Measurements from ENCODE around the gene HOATZ. TPM values are rescaled to one million over a fixed set of nuclear protein-coding genes. Genes with fewer than 3 reads are reported as not detected.

The HOATZ gene
- total and polyA plus RNA-seq, 2 of the 13 experiments (the other 11 are each of a cell fraction or from before 2014, with no cell fraction given) = not detected

- TF ChIP-seq ZBTB39 (CRISPR knock-in tag; IDR thresholded peaks at IDR 0.05) (no peak), RCOR2 (CRISPR knock-in tag; IDR thresholded peaks at IDR 0.05) (peak; percentile 39; the same call in 1 of the 2 replicates), TOPORS (CRISPR knock-in tag; IDR thresholded peaks at IDR 0.05) (no peak), HNF4G (IDR thresholded peaks at IDR 0.05; ENCODE audit: borderline replicate concordance, low read depth, low read length) (peak; percentile 12; the same call in 1 of the 2 replicates), HNF4G (CRISPR knock-in tag; IDR thresholded peaks at IDR 0.05; ENCODE audit: borderline replicate concordance, low read depth) (no peak), ETS1 (CRISPR knock-in tag; IDR thresholded peaks at IDR 0.05) (no peak), CHCHD3 (CRISPR knock-in tag; IDR thresholded peaks at IDR 0.05) (no peak), ZNF281 (CRISPR knock-in tag; IDR thresholded peaks at IDR 0.05; ENCODE audit: borderline replicate concordance) (no peak), E2F5 (CRISPR knock-in tag; conservative IDR thresholded peaks at IDR 0.05) (no peak), SAP130 (CRISPR knock-in tag; IDR thresholded peaks at IDR 0.05; ENCODE audit: low read depth) (peak; percentile 67), ZNF331 (CRISPR knock-in tag; IDR thresholded peaks at IDR 0.05) (no peak), TBX3 (IDR thresholded peaks at IDR 0.05; ENCODE audit: borderline replicate concordance) (no peak), TERF1 (CRISPR knock-in tag; IDR thresholded peaks at IDR 0.05) (no peak), PAXIP1 (CRISPR knock-in tag; conservative IDR thresholded peaks at IDR 0.05) (peak; percentile 41; the same call in 1 of the 2 replicates), ZIK1 (CRISPR knock-in tag; IDR thresholded peaks at IDR 0.05; ENCODE audit: borderline replicate concordance, low read depth) (no peak), SOX13 (IDR thresholded peaks at IDR 0.05) (no peak), SOX13 (CRISPR knock-in tag; conservative IDR thresholded peaks at IDR 0.05 in 1 of 2, IDR thresholded peaks at IDR 0.05 in 1 of 2) (peak in 1 of 2 experiments; percentile 39; a peak in 1 of 4 replicates)
Measured at GRCh38 chr11:111562692-111563389, 48.3 kb downstream of the HOATZ start (continued).
